ENCODE data around the gene HEATR5B.

HEATR5B gene

GRCh38 chr2:37020212-37020886, 63.8 kb downstream of the HEATR5B start:
- no peak for TF ChIP-seq CTCF (IDR thresholded peaks at IDR 0.05; ENCODE audit: low read depth, low read length, missing control alignments)
- peak; percentile 97 for DNase-seq
- H3K36me3 ChIP-seq (replicated peaks): peaks cover 18% of the 10 kb centered on the region
- in situ Hi-C loops (cut with HindIII; ENCODE audit: low pct_ligation_motif_present, low sequenced_read_pairs): no loop called here
- H3K27ac ChIP-seq: peak overlapping the region; percentile 84
- H3K27me3 ChIP-seq (replicated peaks): no peaks in the 10 kb centered on the region
- no peak overlapping the region for H3K4me3 ChIP-seq (ENCODE audit: low read depth, low read length)

- Histone ChIP-seq H3K27me3 (replicated peaks) (no peaks in the 10 kb centered on the region), H3K36me3 (replicated peaks) (peaks cover 19% of the 10 kb centered on the region), H3K27ac (no peak overlapping the region), H3K4me3 (ENCODE audit: low read depth, low read length) (no peak overlapping the region)
- no peak for DNase-seq
- in situ Hi-C loops (cut with HindIII; ENCODE audit: low pct_ligation_motif_present, low sequenced_read_pairs): no loop called here
- no peak for TF ChIP-seq CTCF (IDR thresholded peaks at IDR 0.05; ENCODE audit: low read depth, low read length, missing control alignments)
Observed at GRCh38 chr2:37013315-37013641, 70.9 kb downstream of the HEATR5B start.

GRCh38 chr2:37011130-37011529, 73.0 kb downstream of the HEATR5B start:
- Histone ChIP-seq H3K27ac (no peak overlapping the region), H3K36me3 (replicated peaks) (peaks cover 25% of the 10 kb centered on the region), H3K4me3 (ENCODE audit: low read depth, low read length) (no peak overlapping the region), H3K27me3 (replicated peaks) (no peaks in the 10 kb centered on the region)
- TF ChIP-seq CTCF (IDR thresholded peaks at IDR 0.05; ENCODE audit: low read depth, low read length, missing control alignments): no peak
- no peak for DNase-seq
- in situ Hi-C loops (cut with HindIII; ENCODE audit: low pct_ligation_motif_present, low sequenced_read_pairs): no loop called here

- H3K4me3 ChIP-seq (ENCODE audit: low read depth, low read length): no peak overlapping the region
- peak; percentile 54 for TF ChIP-seq CTCF (IDR thresholded peaks at IDR 0.05; ENCODE audit: low read depth, low read length, missing control alignments)
- no peak overlapping the region for H3K27ac ChIP-seq
- in situ Hi-C loops (cut with HindIII; ENCODE audit: low pct_ligation_motif_present, low sequenced_read_pairs): no loop called here
- DNase-seq: no peak
- H3K27me3 ChIP-seq (replicated peaks): no peaks in the 10 kb centered on the region
- peaks cover 33% of the 10 kb centered on the region for H3K36me3 ChIP-seq (replicated peaks)
Observed at GRCh38 chr2:37005118-37005868, 78.9 kb downstream of the HEATR5B start.

GRCh38 chr2:37000988-37001556, 83.1 kb downstream of the HEATR5B start:
- Histone ChIP-seq H3K36me3 (replicated peaks) (peaks cover 25% of the 10 kb centered on the region), H3K27ac (peak overlapping the region; percentile 70), H3K4me3 (ENCODE audit: low read depth, low read length) (no peak overlapping the region), H3K27me3 (replicated peaks) (no peaks in the 10 kb centered on the region)
- no peak for DNase-seq
- in situ Hi-C loops (cut with HindIII; ENCODE audit: low pct_ligation_motif_present, low sequenced_read_pairs): no loop called here
- no peak for TF ChIP-seq CTCF (IDR thresholded peaks at IDR 0.05; ENCODE audit: low read depth, low read length, missing control alignments)
